HEK293 (cell line): ENCODE data around the gene ZNF215.
"Not testable (repeated sequence)": the region's sequence is repeated elsewhere in the genome, so short reads cannot be mapped to it uniquely, and the experiment has no call there.

ENCODE experiments used
- CTCF ChIA-PET: fragments of 350-600 bp; formaldehyde crosslinking; extraction: SDS; loops from one replicate; lab custom pipeline; 2021; ENCODE audit warnings: antibody characterized with exemption; lab: Yijun Ruan, JAX
- POLR2A ChIA-PET: fragments of 300-600 bp; formaldehyde crosslinking; extraction: SDS; loops from one replicate; lab custom pipeline; 2020; ENCODE audit warnings: antibody characterized with exemption, inconsistent platforms; lab: Yijun Ruan, JAX
- H3K27ac ChIP-seq: fragments of 200-500 bp; sonication (Bioruptor generic); 2 replicates; pipeline ENCODE4 v1.5.1; 2014; ENCODE audit warnings: low read depth, low read length, control low read depth, inconsistent platforms; ENCODE audit errors: extremely low read depth
- H3K36me3 ChIP-seq, 2 experiments: fragments of 200-500 bp in 1 of 2; sonication (Bioruptor generic) in 1 of 2; 1 replicate in 1 of 2; 2 replicates in 1 of 2; pipeline ENCODE4 v1.5.1; 2014 to 2017; ENCODE audit warnings: inconsistent platforms in 2 of 2, low read length in 2 of 2; ENCODE audit not compliant: control insufficient read depth in 2 of 2, insufficient read depth in 1 of 2
- H3K4me1 ChIP-seq: fragments of 200-500 bp; sonication (Bioruptor generic); 2 replicates; pipeline ENCODE4 v1.5.1; 2014; ENCODE audit warnings: mild to moderate bottlenecking, low read length, inconsistent platforms; ENCODE audit not compliant: control insufficient read depth, insufficient read depth
- H3K4me3 ChIP-seq: 2 replicates; pipeline ENCODE4 v1.5.1; 2011; ENCODE audit warnings: low read depth, mild to moderate bottlenecking, control low read depth, low read length, moderate library complexity
- H3K9me3 ChIP-seq: fragments of 200-500 bp; sonication (Bioruptor generic); 2 replicates; pipeline ENCODE4 v1.5.1; 2014; ENCODE audit warnings: low read depth, low read length, inconsistent platforms; ENCODE audit not compliant: control insufficient read depth, insufficient read depth
- SCRT1 ChIP-seq: fragments of 450-650 bp; formaldehyde crosslinking; IDR thresholded peaks from 2 replicates; pipeline ENCODE4 v1.5.1; 2016; ENCODE audit warnings: missing biosample characterization, missing genetic modification characterization, borderline replicate concordance
- SCRT2 ChIP-seq: fragments of 450-650 bp; formaldehyde crosslinking; IDR thresholded peaks from 2 replicates; pipeline ENCODE4 v1.5.1; 2016; ENCODE audit warnings: missing biosample characterization, missing genetic modification characterization
- TSHZ1 ChIP-seq: fragments of 450-650 bp; formaldehyde crosslinking; IDR thresholded peaks from 2 replicates; pipeline ENCODE4 v1.5.1; 2016; ENCODE audit warnings: missing biosample characterization, missing genetic modification characterization, borderline replicate concordance
- ZBTB20 ChIP-seq: fragments of 450-650 bp; formaldehyde crosslinking; IDR thresholded peaks from 2 replicates; pipeline ENCODE4 v1.5.1; 2016; ENCODE audit warnings: missing biosample characterization, missing genetic modification characterization
- ZBTB49 ChIP-seq: fragments of 450-650 bp; formaldehyde crosslinking; IDR thresholded peaks from 2 replicates; pipeline ENCODE4 v1.5.1; 2016; ENCODE audit warnings: missing biosample characterization, missing genetic modification characterization, low read depth
- ZNF138 ChIP-seq: fragments of 450-650 bp; formaldehyde crosslinking; IDR thresholded peaks from 2 replicates; pipeline ENCODE4 v1.5.1; 2016; ENCODE audit warnings: missing biosample characterization, missing genetic modification characterization, borderline replicate concordance
- ZNF549 ChIP-seq: fragments of 450-650 bp; IDR thresholded peaks from 2 replicates; pipeline ENCODE4 v1.5.1; 2018; ENCODE audit warnings: missing biosample characterization, missing genetic modification characterization, mild to moderate bottlenecking, inconsistent platforms, moderate library complexity
- ZNF558 ChIP-seq: fragments of 450-650 bp; formaldehyde crosslinking; IDR thresholded peaks from 2 replicates; pipeline ENCODE4 v1.5.1; 2016; ENCODE audit warnings: missing biosample characterization, missing genetic modification characterization
- ZNF626 ChIP-seq: fragments of 450-650 bp; sonication (Bioruptor Pico); formaldehyde crosslinking; IDR thresholded peaks from 2 replicates; pipeline ENCODE4 v1.5.1; 2018; ENCODE audit warnings: missing biosample characterization, missing genetic modification characterization, inconsistent platforms
- ZNF654 ChIP-seq: fragments of 450-650 bp; formaldehyde crosslinking; IDR thresholded peaks from 2 replicates; pipeline ENCODE4 v1.5.1; 2016; ENCODE audit warnings: low read depth, missing biosample characterization, missing genetic modification characterization
- ZNF658 ChIP-seq: fragments of 450-650 bp; formaldehyde crosslinking; IDR thresholded peaks from 2 replicates; pipeline ENCODE4; 2016; ENCODE audit warnings: missing biosample characterization, missing genetic modification characterization
- ZNF701 ChIP-seq: fragments of 450-650 bp; formaldehyde crosslinking; IDR thresholded peaks from 2 replicates; pipeline ENCODE4 v1.5.1; 2016; ENCODE audit warnings: missing biosample characterization, missing genetic modification characterization
- TF ChIP-seq, protein P1 (sequence below): sonication (generic); formaldehyde crosslinking; IDR thresholded peaks from 2 replicates; pipeline ENCODE4 v1.8.1; 2022; ENCODE audit warnings: mild to moderate bottlenecking, moderate library complexity, missing genetic modification reagents
- TF ChIP-seq, protein P2 (sequence below): fragments of 450-650 bp; formaldehyde crosslinking; IDR thresholded peaks from 2 replicates; pipeline ENCODE4 v1.5.1; 2016; ENCODE audit warnings: missing biosample characterization, missing genetic modification characterization

Gene ZNF215

GRCh38 chr11:6941970-6942369 is 15.7 kb downstream of the ZNF215 start:
- TF ChIP-seq ZBTB49 (tag by site-specific recombination) (no peak), ZNF549 (tag by site-specific recombination) (no peak), ZNF701 (tag by site-specific recombination) (no peak), ZNF654 (tag by site-specific recombination) (no peak), ZNF626 (tag by site-specific recombination) (no peak), TSHZ1 (no peak)
- TF ChIP-seq, protein P1, sequence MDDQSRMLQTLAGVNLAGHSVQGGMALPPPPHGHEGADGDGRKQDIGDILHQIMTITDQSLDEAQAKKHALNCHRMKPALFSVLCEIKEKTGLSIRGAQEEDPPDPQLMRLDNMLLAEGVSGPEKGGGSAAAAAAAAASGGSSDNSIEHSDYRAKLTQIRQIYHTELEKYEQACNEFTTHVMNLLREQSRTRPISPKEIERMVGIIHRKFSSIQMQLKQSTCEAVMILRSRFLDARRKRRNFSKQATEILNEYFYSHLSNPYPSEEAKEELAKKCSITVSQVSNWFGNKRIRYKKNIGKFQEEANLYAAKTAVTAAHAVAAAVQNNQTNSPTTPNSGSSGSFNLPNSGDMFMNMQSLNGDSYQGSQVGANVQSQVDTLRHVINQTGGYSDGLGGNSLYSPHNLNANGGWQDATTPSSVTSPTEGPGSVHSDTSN (CRISPR knock-in tag): no peak
- TF ChIP-seq, protein P2, sequence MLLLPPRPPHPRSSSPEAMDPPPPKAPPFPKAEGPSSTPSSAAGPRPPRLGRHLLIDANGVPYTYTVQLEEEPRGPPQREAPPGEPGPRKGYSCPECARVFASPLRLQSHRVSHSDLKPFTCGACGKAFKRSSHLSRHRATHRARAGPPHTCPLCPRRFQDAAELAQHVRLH (tag by site-specific recombination): no peak
- ChIA-PET CTCF (no interaction called here), POLR2A (no interaction called here)
- Histone ChIP-seq H3K36me3 (peaks cover 0 to 28% of the 10 kb centered on the region in 2 experiments; a peak in 2 of 3 replicates), H3K4me1 (no peaks in the 10 kb centered on the region), H3K9me3 (no peaks in the 10 kb centered on the region), H3K27ac (no peak overlapping the region), H3K4me3 (no peak overlapping the region)

- ChIA-PET CTCF (no interaction called here), POLR2A (no interaction called here)
- Histone ChIP-seq H3K36me3 (peaks cover 0 to 36% of the 10 kb centered on the region in 2 experiments; a peak in 2 of 3 replicates), H3K27ac (no peak overlapping the region), H3K4me3 (no peak overlapping the region), H3K9me3 (no peaks in the 10 kb centered on the region), H3K4me1 (no peaks in the 10 kb centered on the region)
- TF ChIP-seq ZNF558 (no peak), ZBTB20 (tag by site-specific recombination) (no peak), SCRT1 (tag by site-specific recombination) (no peak), SCRT2 (tag by site-specific recombination) (no peak), ZNF138 (no peak), ZNF658 (no peak)
Measured at GRCh38 chr11:6943131-6943530, 16.9 kb downstream of the ZNF215 start.

DNA sequence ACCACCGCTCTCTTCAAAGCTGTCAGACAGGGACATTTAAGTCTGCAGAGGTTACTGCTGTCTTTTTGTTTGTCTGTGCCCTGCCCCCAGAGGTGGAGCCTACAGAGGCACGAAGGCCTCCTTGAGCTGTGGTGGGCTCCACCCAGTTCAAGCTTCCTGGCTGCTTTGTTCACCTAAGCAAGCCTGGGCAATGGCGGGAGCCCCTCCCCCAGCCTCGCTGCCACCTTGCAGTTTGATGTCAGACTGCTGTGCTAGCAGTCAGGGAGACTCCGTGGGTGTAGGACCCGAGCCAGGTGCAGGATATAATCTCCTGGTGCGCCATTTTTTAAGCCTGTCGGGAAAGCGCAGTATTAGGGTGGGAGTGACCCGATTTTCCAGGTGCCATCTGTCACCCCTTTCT is 28.0 kb downstream of the ZNF215 start:
- H3K4me1 ChIP-seq, H3K4me3 ChIP-seq, H3K9me3 ChIP-seq, CTCF ChIA-PET, POLR2A ChIA-PET, H3K27ac ChIP-seq: not testable (repeated sequence)
- H3K36me3 ChIP-seq: peaks cover 0 to 22% of the 10 kb centered on the region in 2 experiments; a peak in 1 of 3 replicates
